GM12873 (cell line): ENCODE data around the gene POC1A.

Experiments
- CTCF ChIP-seq: IDR thresholded peaks from 2 replicates; pipeline ENCODE4 v1.5.1; 2012; ENCODE audit warnings: low read depth, mild to moderate bottlenecking, moderate library complexity, low read length, control low read depth; ENCODE audit not compliant: insufficient read depth; ENCODE audit errors: missing control alignments

Gene POC1A

GRCh38 chr3:52119826-52120225 is 34.4 kb downstream of the POC1A start:
- TF ChIP-seq CTCF = no peak

GRCh38 chr3:52119099-52119498 is 35.1 kb downstream of the POC1A start:
- no peak for TF ChIP-seq CTCF

GRCh38 chr3:52118156-52118875 is 35.9 kb downstream of the POC1A start:
- no peak for TF ChIP-seq CTCF

GRCh38 chr3:52117537-52117936 is 36.7 kb downstream of the POC1A start:
- no peak for TF ChIP-seq CTCF

GRCh38 chr3:52112056-52112455 is 42.2 kb downstream of the POC1A start:
- TF ChIP-seq CTCF = no peak

GRCh38 chr3:52110502-52110901 is 43.7 kb downstream of the POC1A start:
- TF ChIP-seq CTCF = no peak

GRCh38 chr3:52109611-52110301 is 44.5 kb downstream of the POC1A start:
- no peak for TF ChIP-seq CTCF
